Measurements from ENCODE around the gene OR5D18.
"Not testable (repeated sequence)": the region's sequence is repeated elsewhere in the genome, so short reads cannot be mapped to it uniquely, and the experiment has no call there.

OR5D18 gene

DNA sequence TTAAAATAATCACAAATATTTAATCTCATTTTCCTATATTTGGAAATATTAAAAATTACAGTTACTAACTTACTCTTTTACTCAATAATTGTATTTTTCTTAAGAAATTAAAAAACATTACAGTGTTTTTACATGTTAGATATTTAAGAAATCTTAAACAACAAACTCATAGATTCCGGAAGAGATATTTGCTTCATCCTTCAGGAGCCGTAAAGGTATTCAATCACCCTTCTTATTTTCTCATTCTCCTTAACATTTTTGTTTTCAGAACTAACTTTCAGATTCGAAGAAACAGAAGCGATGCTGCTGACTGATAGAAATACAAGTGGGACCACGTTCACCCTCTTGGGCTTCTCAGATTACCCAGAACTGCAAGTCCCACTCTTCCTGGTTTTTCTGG, at the start of gene OR5D18:
Gene OR5D18, plus strand, starts transcription at position 301 of the 400 bp plus-strand sequence. Its CDS starts 0 bp downstream, at position 301.
- no peak for DNase-seq

DNA sequence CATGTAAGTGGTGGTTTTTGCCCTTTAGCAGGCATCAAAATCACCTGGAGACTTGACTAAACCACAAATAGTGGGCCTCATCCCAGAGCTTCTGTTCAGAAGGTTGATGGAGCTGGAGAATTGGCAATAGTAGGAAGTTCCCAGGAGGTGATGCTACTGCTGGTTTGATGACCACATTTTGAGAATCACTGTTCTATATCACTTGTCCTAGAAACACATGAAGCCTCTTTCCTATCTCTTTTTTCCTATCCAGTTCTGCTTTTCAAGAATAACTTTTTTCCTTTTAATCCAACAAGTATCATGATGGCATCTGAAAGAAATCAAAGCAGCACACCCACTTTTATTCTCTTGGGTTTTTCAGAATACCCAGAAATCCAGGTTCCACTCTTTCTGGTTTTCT, 46.3 kb upstream of the OR5D18 start, which contains the start of gene OR5D13:
Gene OR5D13, plus strand, starts transcription at position 301 of the 400 bp plus-strand sequence. Its CDS starts 0 bp downstream, at position 301.
- no peak for DNase-seq

- DNase-seq = no peak
Measured at GRCh38 chr11:55791606-55792005, 27.8 kb upstream of the OR5D18 start.

DNA sequence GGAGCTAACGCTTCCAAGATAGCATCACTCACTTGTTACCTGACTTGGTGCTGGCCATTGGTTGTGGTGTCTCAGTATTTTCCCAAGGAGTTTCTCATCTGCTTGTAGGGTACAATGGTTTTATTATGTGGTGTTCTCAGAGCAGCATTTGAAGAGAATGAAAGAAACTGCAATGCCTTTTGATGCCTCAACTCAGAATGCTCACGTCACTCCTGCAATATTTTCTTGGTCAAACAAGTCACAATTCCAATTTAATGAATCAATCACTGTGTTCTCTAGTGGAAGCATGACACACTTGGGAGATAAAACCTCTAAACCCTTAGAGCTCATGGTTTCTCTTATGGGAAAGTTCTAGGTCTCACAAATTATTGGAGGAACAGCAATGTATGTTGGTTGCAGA, 26.1 kb upstream of the OR5D18 start:
- no peak for DNase-seq

DNA sequence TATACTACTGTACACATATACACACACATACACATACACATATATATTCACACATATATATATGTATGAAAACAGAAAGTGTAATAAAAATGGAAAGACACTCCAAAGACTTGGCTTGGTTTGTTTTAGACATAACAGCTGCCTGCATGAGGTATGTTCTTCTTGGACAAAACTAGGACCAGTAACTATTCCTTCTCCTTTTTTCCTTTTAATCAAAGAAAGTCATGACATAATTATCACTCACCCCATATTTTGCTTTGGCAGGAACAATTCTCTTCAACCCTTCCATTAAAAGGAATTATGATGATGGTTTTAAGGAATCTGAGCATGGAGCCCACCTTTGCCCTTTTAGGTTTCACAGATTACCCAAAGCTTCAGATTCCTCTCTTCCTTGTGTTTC, 24.2 kb upstream of the OR5D18 start, which contains the start of gene OR5D14:
Gene OR5D14, plus strand, starts transcription at position 301 of the 400 bp plus-strand sequence. Its CDS starts 0 bp downstream, at position 301.
- no peak for DNase-seq

DNA sequence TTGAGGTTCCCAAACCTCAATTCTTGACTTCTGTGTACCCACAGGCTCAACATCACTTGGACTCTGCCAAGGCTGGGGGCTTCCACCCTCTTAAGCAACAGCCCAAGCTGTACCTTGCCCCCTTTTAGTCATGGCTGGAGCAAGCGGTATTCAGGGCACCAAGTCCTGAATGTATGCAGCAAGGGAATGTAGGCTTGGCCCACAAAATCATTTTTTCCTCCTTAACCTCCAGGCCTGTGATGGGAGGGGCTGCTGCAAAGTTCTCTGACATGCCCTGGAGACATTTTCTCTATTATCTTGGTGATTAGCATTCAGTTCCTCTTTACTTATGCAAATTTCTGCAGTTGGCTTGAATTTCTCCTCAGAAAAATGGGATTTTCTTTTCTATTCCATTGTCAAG, 13.2 kb upstream of the OR5D18 start:
- DNase-seq = no peak

DNA sequence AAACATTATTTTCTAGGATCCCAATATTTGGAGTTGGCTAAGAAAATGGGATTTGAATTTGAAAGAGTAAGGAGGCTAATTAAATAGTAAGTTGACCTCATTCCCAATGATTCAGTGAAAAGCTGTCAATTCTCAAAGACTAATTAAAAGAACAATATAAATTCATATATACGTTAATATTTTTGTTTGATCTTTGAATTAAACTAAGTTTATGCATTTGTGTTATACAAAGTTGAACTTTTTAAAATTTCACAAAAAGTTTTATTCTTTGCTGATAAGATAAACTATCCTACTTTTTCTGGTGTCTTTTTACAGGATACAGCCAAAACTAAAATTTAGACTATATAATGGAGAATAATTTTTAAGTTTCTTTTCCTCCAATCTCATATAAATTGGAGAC, 8.4 kb upstream of the OR5D18 start, which contains the start of gene OR5L1:
Gene OR5L1, plus strand, starts transcription at position 301 of the 400 bp plus-strand sequence. CDS start 100 bp downstream, outside the sequence.
- no peak for DNase-seq

- DNase-seq = no peak
Measured at GRCh38 chr11:55826919-55827318, 7.5 kb downstream of the OR5D18 start, which contains the start of gene OR5L2. Gene OR5L2 (plus strand): TSS chr11:55827219. CDS start chr11:55827219, 0 bp downstream.

DNA sequence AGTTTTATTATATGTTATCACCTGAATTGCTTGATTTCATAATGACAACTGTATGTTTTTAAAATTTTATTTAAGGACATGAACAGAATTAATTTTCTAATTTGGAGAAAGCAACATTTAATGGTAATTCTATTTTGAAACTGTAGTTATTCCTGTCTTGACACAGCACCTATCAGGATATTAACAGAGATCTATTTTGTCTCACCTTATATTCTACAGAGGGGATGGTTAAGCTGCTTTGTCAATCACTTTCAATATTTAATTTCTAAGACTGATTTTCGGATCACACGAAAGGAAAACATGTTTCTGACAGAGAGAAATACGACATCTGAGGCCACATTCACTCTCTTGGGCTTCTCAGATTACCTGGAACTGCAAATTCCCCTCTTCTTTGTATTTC, 19.0 kb downstream of the OR5D18 start, which contains the start of gene OR5D16:
Gene OR5D16, plus strand, starts transcription at position 301 of the 400 bp plus-strand sequence. Its CDS starts 0 bp downstream, at position 301.
- no peak for DNase-seq

DNA sequence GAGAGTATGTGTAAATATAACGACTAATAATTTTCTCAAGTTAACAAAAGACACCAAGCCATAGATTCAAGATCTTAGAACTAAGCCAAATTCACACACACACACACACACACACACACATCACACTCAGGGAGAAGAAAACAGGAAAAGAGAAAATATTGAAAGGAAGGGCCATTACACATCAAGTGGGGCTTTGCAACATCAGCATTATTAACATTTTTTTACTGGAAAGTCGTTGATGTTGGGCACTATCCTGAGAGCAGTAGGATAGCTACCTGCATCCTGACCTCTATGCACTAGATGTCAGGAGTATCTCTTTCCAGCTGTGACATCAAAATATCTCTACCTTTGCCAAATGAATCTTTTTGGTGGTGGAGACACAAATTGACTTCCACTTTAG, 28.0 kb downstream of the OR5D18 start:
- no peak for DNase-seq

- no peak for DNase-seq
Measured at GRCh38 chr11:55849037-55849436, 29.6 kb downstream of the OR5D18 start.

DNA sequence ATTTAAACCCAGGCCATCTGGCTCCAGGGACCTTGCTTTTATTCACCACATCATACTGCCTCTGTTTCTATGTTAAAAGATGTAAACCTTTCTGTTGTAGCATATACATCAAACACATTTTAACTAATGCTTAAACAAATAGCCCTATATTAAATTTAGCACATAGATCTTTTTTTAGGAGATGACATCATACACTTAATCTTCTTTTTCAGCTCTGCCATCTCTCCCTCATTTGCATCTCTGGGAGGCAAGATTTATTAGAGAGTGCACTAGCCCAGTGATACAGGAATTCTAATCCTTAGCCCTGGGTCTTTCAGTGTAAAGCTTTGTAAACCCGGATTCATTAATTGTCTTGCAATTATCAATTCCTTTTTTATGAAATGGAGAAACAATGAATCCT, 32.7 kb downstream of the OR5D18 start:
- no peak for DNase-seq

DNA sequence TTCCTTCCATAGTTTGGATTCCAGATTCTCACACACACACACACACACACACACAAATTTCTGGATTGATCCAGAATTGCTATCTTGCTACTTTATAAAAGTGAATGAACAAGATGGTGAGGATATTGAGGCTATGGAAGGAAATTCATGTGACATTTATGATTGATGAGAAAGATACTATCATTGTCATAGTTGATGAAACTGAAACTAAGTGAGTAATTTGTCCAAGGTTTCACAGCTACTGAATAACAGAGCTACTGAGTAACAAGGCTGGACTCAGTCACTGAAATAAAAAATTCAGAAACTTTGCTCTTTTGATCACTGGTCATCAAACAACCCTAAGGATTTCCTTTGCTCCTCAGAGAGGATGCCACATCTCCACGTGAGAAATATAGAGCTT, 35.3 kb downstream of the OR5D18 start:
- DNase-seq = no peak

GRCh38 chr11:55867354-55867753, 47.9 kb downstream of the OR5D18 start:
- not testable (repeated sequence) for DNase-seq

All from femur (tissue), 1 donor.